GM23338 (cell line): ENCODE measurements around the gene SIRPA. TPM values are rescaled to one million over a fixed set of nuclear protein-coding genes. Genes with fewer than 3 reads are reported as not detected.

Experiments
- ATAC-seq: fragments of 200-7000 bp; cut with Tn5 transposase; 3 replicates; pipeline ENCODE4 v1.9.1; 2020
- DNase-seq: peaks from one replicate; pipeline ENCODE4 v3.0.0-alpha.2; 2015; ENCODE audit warnings: low spot score
- H2AFZ ChIP-seq: fragments of 200-600 bp; sonication (generic); 2 replicates; pipeline ENCODE4 v1.8.0; 2016; ENCODE audit warnings: antibody characterized with exemption, mild to moderate bottlenecking, moderate library complexity
- H3F3A ChIP-seq: fragments of 200-600 bp; sonication (generic); replicated peaks from 2 replicates; pipeline ENCODE4 v1.8.0; 2017; ENCODE audit warnings: antibody characterized with exemption, mixed run types, low read depth
- H3K27ac ChIP-seq: fragments of 200-600 bp; sonication (generic); 2 replicates; pipeline ENCODE4 v1.6.1; 2016; ENCODE audit warnings: low read depth
- H3K27me3 ChIP-seq: fragments of 200-600 bp; sonication (generic); 2 replicates; pipeline ENCODE4 v1.8.0; 2016; ENCODE audit warnings: mild to moderate bottlenecking, mixed run types, moderate library complexity; ENCODE audit not compliant: insufficient read depth
- H3K36me3 ChIP-seq: fragments of 200-600 bp; sonication (generic); 2 replicates; pipeline ENCODE4 v1.8.0; 2016; ENCODE audit warnings: mild to moderate bottlenecking; ENCODE audit not compliant: insufficient read depth
- H3K4me1 ChIP-seq: fragments of 200-600 bp; sonication (generic); 2 replicates; pipeline ENCODE4 v1.8.0; 2016; ENCODE audit warnings: mild to moderate bottlenecking, moderate library complexity; ENCODE audit not compliant: insufficient read depth
- H3K4me2 ChIP-seq: fragments of 200-600 bp; sonication (generic); 2 replicates; pipeline ENCODE4 v1.7.1; 2017; ENCODE audit warnings: mixed run types
- H3K4me3 ChIP-seq: fragments of 200-600 bp; sonication (generic); 2 replicates; pipeline ENCODE4 v1.6.1; 2016; ENCODE audit warnings: mixed run types
- H3K79me2 ChIP-seq: fragments of 200-600 bp; sonication (generic); replicated peaks from 2 replicates; pipeline ENCODE4 v1.8.0; 2017; ENCODE audit warnings: mild to moderate bottlenecking; ENCODE audit not compliant: insufficient read depth
- H3K9me2 ChIP-seq: fragments of 200-600 bp; sonication (generic); 2 replicates; pipeline ENCODE4 v1.8.0; 2017; ENCODE audit not compliant: insufficient read depth
- H4K20me1 ChIP-seq: fragments of 200-600 bp; sonication (generic); replicated peaks from 2 replicates; pipeline ENCODE4 v1.8.0; 2017; ENCODE audit warnings: mild to moderate bottlenecking; ENCODE audit not compliant: insufficient read depth
- H3K27ac Mint-ChIP-seq: 2 replicates; pipeline ENCODE4 v1.8.0; 2020; ENCODE audit warnings: inconsistent platforms, mild to moderate bottlenecking, moderate library complexity, mixed read lengths
- H3K27me3 Mint-ChIP-seq: 3 replicates; pipeline ENCODE4 v1.8.0; 2022; ENCODE audit warnings: low read depth, mild to moderate bottlenecking, moderate library complexity, mixed read lengths, inconsistent platforms; ENCODE audit not compliant: insufficient read depth, poor library complexity
- H3K36me3 Mint-ChIP-seq: 3 replicates; pipeline ENCODE4 v1.8.0; 2021; ENCODE audit warnings: low read depth, mild to moderate bottlenecking, inconsistent platforms, moderate library complexity, mixed read lengths
- H3K4me1 Mint-ChIP-seq: 3 replicates; pipeline ENCODE4 v1.8.0; 2020; ENCODE audit warnings: mild to moderate bottlenecking, inconsistent platforms, mixed read lengths
- H3K4me3 Mint-ChIP-seq: 3 replicates; pipeline ENCODE4 v1.8.0; 2021; ENCODE audit warnings: moderate library complexity, mild to moderate bottlenecking, inconsistent platforms, mixed read lengths
- H3K9me3 Mint-ChIP-seq: 3 replicates; pipeline ENCODE4 v1.8.0; 2020; ENCODE audit warnings: moderate library complexity, mild to moderate bottlenecking, inconsistent platforms, mixed read lengths
- ETS1 ChIP-seq: IDR thresholded peaks from 2 replicates; pipeline ENCODE4 v1.6.1; 2016; ENCODE audit warnings: antibody characterized with exemption
- JUNB ChIP-seq: IDR thresholded peaks from one replicate; pipeline ENCODE4 v1.6.1; 2016; ENCODE audit warnings: antibody characterized with exemption; ENCODE audit not compliant: unreplicated experiment
- POLR2AphosphoS5 ChIP-seq: IDR thresholded peaks from 2 replicates; pipeline ENCODE4 v1.6.1; 2016; ENCODE audit warnings: antibody characterized with exemption, low read depth
- ZNF331 ChIP-seq: fragments of 250-450 bp; sonication (Bioruptor Pico); IDR thresholded peaks from 2 replicates; pipeline ENCODE4 v1.5.0; 2020; ENCODE audit warnings: low read depth, mild to moderate bottlenecking, moderate library complexity
- ZNF462 ChIP-seq: fragments of 250-450 bp; sonication (Bioruptor Pico); IDR thresholded peaks from 2 replicates; pipeline ENCODE4 v1.5.0; 2020; ENCODE audit warnings: mild to moderate bottlenecking, moderate library complexity
- polyA plus RNA-seq: library from polyadenylated mRNA; unstranded; fragments of >200 nt; fragmentation: Nextera tagmentation; extraction: Ambion mirVana; gene quantifications from 2 replicates; pipeline ENCODE4 v1.2.1, GENCODE V29; 2016
- total RNA-seq: library from RNA; depleted of rRNA; stranded (reverse); fragments of >200 nt; shearing (Covaris generic); gene quantifications from 2 replicates; pipeline ENCODE4 v1.2.3, GENCODE V29; 2014
- TF ChIP-seq, protein P1 (sequence below): IDR thresholded peaks from one replicate; pipeline ENCODE4 v1.6.1; 2018; ENCODE audit warnings: antibody characterized with exemption; ENCODE audit not compliant: unreplicated experiment

The SIRPA gene
- total and polyA plus RNA-seq, 2 experiments from 2014 or later: 1.2 to 2.9 TPM

DNA sequence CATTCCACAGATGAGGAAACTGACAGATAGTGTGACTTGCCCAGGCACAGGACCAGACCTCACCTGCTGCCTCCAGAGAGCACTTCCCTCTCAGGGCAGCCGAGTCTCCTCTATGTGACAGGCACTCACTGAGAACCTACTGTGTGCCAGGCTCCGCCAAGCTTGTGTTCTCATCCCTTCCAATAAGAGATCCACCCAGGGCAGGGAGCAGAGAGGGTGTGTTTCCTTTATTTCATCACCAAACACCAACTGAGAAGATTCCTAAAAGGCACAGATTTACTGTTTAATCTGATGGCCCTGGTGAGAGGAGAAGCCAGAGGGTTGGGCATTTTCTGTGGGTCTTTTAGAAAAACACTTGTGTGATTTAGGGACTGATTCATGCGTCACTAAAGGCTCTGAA lies 20.5 kb downstream of the SIRPA start:
- H3K36me3 Mint-ChIP-seq: no peaks in the 10 kb centered on the region
- no peaks in the 10 kb centered on the region for H3K79me2 ChIP-seq
- no peaks in the 10 kb centered on the region for H4K20me1 ChIP-seq
- H3K4me2 ChIP-seq: no peak overlapping the region
- peaks cover 11% of the 10 kb centered on the region for H3K27me3 Mint-ChIP-seq
- H3K27me3 ChIP-seq: no peaks in the 10 kb centered on the region
- no peaks in the 10 kb centered on the region for H3F3A ChIP-seq
- H3K27ac Mint-ChIP-seq: no peak overlapping the region
- H3K4me3 Mint-ChIP-seq: no peak overlapping the region
- H3K4me1 Mint-ChIP-seq: peaks cover 8% of the 10 kb centered on the region; the same call in 2 of the 3 replicates
- DNase-seq (no peak), ATAC-seq (no peak)
- no peaks in the 10 kb centered on the region; the same call in 2 of the 3 replicates for H3K9me3 Mint-ChIP-seq
- no peak overlapping the region for H3K4me3 ChIP-seq
- no peaks in the 10 kb centered on the region for H3K9me2 ChIP-seq
- TF ChIP-seq, protein P1, sequence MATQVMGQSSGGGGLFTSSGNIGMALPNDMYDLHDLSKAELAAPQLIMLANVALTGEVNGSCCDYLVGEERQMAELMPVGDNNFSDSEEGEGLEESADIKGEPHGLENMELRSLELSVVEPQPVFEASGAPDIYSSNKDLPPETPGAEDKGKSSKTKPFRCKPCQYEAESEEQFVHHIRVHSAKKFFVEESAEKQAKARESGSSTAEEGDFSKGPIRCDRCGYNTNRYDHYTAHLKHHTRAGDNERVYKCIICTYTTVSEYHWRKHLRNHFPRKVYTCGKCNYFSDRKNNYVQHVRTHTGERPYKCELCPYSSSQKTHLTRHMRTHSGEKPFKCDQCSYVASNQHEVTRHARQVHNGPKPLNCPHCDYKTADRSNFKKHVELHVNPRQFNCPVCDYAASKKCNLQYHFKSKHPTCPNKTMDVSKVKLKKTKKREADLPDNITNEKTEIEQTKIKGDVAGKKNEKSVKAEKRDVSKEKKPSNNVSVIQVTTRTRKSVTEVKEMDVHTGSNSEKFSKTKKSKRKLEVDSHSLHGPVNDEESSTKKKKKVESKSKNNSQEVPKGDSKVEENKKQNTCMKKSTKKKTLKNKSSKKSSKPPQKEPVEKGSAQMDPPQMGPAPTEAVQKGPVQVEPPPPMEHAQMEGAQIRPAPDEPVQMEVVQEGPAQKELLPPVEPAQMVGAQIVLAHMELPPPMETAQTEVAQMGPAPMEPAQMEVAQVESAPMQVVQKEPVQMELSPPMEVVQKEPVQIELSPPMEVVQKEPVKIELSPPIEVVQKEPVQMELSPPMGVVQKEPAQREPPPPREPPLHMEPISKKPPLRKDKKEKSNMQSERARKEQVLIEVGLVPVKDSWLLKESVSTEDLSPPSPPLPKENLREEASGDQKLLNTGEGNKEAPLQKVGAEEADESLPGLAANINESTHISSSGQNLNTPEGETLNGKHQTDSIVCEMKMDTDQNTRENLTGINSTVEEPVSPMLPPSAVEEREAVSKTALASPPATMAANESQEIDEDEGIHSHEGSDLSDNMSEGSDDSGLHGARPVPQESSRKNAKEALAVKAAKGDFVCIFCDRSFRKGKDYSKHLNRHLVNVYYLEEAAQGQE: no peak
- TF ChIP-seq ZNF462 (CRISPR knock-in tag): no peak
- no peak for TF ChIP-seq ZNF331 (CRISPR knock-in tag)
- no peak for TF ChIP-seq ETS1
- no peak for TF ChIP-seq POLR2AphosphoS5
- no peak for TF ChIP-seq JUNB
- H2AFZ ChIP-seq: no peak overlapping the region
- H3K36me3 ChIP-seq: no peaks in the 10 kb centered on the region
- no peaks in the 10 kb centered on the region for H3K4me1 ChIP-seq
- H3K27ac ChIP-seq: no peak overlapping the region
